Heart left ventricle (tissue), 16 donors: Measurements from ENCODE around the gene CASP9. TPM values are rescaled to one million over a fixed set of nuclear protein-coding genes. Genes with fewer than 3 reads are reported as not detected.

Source experiments
- ATAC-seq, 4 donors: fragments of 200-7000 bp; cut with Tn5 transposase; one replicate each; pipeline ENCODE4 v1.9.1; 2020 to 2022; ENCODE audit warnings: moderate library complexity in 4 of 4, mild to moderate bottlenecking in 3 of 4, moderate number of reproducible peaks in 1 of 4
- DNase-seq, 5 donors: peaks; one replicate each; pipeline ENCODE4 v3.0.0-alpha.2; 2020
- H3K27ac ChIP-seq, 12 donors: fragments of 200-600 bp; sonication (generic) in 4 of 12; one replicate each; pipeline versions ENCODE4 v1.5.0 to v1.8.0; 2016 to 2022; ENCODE audit warnings: mild to moderate bottlenecking in 2 of 12
- H3K27me3 ChIP-seq, 9 donors: fragments of 200-600 bp; sonication (generic) in 2 of 9; one replicate each; pipeline versions ENCODE4 v1.5.1 to v1.8.0; 2016 to 2022; ENCODE audit warnings: mild to moderate bottlenecking in 3 of 9
- H3K36me3 ChIP-seq, 9 donors: fragments of 200-600 bp; sonication (generic) in 2 of 9; one replicate each; pipeline versions ENCODE4 v1.5.0 to v1.8.0; 2018 to 2022; ENCODE audit warnings: mild to moderate bottlenecking in 2 of 9
- H3K4me1 ChIP-seq, 12 donors: fragments of 200-600 bp; sonication (generic) in 4 of 12; one replicate each; pipeline versions ENCODE4 v1.5.0 to v1.8.0; 2016 to 2022; ENCODE audit warnings: mild to moderate bottlenecking in 3 of 12
- H3K4me3 ChIP-seq, 12 donors: fragments of 200-600 bp; sonication (generic) in 4 of 12; one replicate each; pipeline versions ENCODE4 v1.5.0 to v1.8.0; 2017 to 2022; ENCODE audit warnings: mild to moderate bottlenecking in 9 of 12, moderate library complexity in 4 of 12
- H3K9me3 ChIP-seq, 12 donors: fragments of 200-600 bp; sonication (generic) in 4 of 12; one replicate each; pipeline versions ENCODE4 v1.5.0 to v1.8.0; 2016 to 2022; ENCODE audit warnings: mild to moderate bottlenecking in 1 of 12
- POLR2A ChIP-seq, 2 donors: fragments of 450-650 bp; IDR thresholded peaks; one replicate each; pipeline ENCODE4 v1.6.1; 2017; ENCODE audit warnings: antibody characterized with exemption in 2 of 2, mild to moderate bottlenecking in 2 of 2, moderate library complexity in 2 of 2
- WGBS, 4 donors: extraction: QIAGEN DNeasy Blood & Tissue Kit in 2 of 4; methylation state at CpG; one replicate each; pipeline versions ENCODE4 v1.1.5 to v1.1.7; 2013 to 2018; 5-methylcytosine and 5-hydroxymethylcytosine counted together
- intact Hi-C, 10 donors: fragments of 100-400 bp; cut with DNase I; formaldehyde crosslinking; loops; one replicate each; pipeline versions ENCODE4 v1.11.1 to v1.14.2; 2022
- polyA plus RNA-seq, 2 donors: library from polyadenylated mRNA; stranded (reverse); fragments of 200-250 nt; gene quantifications; one replicate each; pipeline ENCODE4 v1.2.3, GENCODE V29; 2013
- total RNA-seq, 9 donors: library from RNA; depleted of rRNA in 2 of 9; stranded (reverse); fragments of >200 nt in 2 of 9; fragmentation: NEBNext Ultra II Directional in 3 of 9; extraction: Animal tissue kit (Norgen Biotek cat#: 25700) in 3 of 9; gene quantifications; one replicate each; pipeline versions ENCODE4 v1.1.0 to v1.2.4, GENCODE V29; 2016 to 2023
- TF ChIP-seq, protein P1 (sequence below), 12 donors: fragments of 200-600 bp; sonication (generic) in 4 of 12; IDR thresholded peaks; one replicate each; pipeline versions ENCODE4 v1.5.0 to v1.8.0; 2018 to 2022; ENCODE audit warnings: antibody characterized with exemption in 12 of 12, mild to moderate bottlenecking in 5 of 12
- donor health status: ischemic (EF 13 %, LVEDD 7.1; RV severe dilation, severe dysfunction).
- donor health status: healthy with polysubstance abuse.
- donor health status: DM: no; HTN: yes; CAD: no.
- donor health status: DM: no; HTN: no; CAD: no.
- donor health status: ischemic (EF 25% LVEDD 6.9; RV normal size, moderate dysfunction).
- donor health status: ischemic (EF 25% LVEDD 5.7; RV mildly dilated, moderate dysfunction).
- donor health status: healthy.
- donor health status: DM: yes; HTN: yes; CAD: no.
- donor health status: ischemic (EF 35%, LVEDD 5.7; RV mildly dilated, moderate dysfunction).
- donor health status: nonischemic (EF 11% LVEDD 7.7; RV severe dilation, severe dysfunction).
- donor health status: DM: yes; HTN: yes; CAD: no.
- donor health status: PGD.
- donor health status: ischemic (EF 29% LVEDD 5.4; RV normal size, mild dysfunction).
- donor health status: nonischemic (EF 23%, LVEDD 6.1; RV moderate dilation, normal function).

Gene CASP9
- total and polyA plus RNA-seq, 11 donors, result 8.6 to 16.9 (median 11.8) TPM

DNA sequence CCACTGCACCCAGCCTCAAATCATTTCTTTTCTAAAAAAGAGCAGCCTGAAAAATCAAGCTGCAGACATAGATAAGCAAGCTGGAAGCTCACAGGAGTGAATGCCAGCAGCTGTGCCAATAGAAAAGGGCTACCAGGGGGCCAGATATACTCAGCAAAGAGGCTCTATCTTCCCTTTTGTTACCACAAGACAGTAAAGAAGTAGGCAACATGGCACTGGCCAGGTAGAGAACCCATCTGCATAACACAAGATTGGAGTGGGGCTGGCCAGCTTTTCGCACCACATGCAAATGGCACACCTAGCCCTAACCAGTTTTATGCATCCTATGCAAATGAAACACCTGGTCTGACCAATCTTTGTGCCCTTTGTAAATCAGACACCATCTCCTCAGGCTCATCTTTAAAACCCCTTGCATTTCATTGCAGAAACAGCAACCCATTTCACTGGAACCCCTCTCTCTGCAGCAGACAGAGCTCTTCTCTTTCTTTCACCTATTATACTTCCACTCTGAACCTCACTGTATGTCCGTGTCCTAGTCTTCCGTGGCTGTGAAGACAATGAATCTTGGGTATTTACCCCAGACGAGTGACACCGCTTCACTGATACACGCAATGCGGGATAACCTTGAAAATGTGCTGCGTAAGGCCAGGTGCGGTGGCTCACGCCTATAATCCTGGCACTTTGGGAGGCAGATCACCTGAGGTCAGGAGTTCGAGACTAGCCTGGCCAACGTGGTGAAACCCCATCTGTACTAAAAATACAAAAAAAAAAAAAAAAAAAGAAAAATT, 15.1 kb downstream of the CASP9 start:
- H3K27me3 ChIP-seq, result no peaks in the 10 kb centered on the region
- ATAC-seq, result no peak
- H3K4me1 ChIP-seq, result peaks cover 0 to 23% (median 5%) of the 10 kb centered on the region in 12 donors
- 90 to 92% (median 90%) methylated on average over 12 of the region's 12 CpGs for WGBS, 4 donors
- no peak for TF ChIP-seq POLR2A (IDR thresholded peaks at IDR 0.05)
- TF ChIP-seq, protein P1, sequence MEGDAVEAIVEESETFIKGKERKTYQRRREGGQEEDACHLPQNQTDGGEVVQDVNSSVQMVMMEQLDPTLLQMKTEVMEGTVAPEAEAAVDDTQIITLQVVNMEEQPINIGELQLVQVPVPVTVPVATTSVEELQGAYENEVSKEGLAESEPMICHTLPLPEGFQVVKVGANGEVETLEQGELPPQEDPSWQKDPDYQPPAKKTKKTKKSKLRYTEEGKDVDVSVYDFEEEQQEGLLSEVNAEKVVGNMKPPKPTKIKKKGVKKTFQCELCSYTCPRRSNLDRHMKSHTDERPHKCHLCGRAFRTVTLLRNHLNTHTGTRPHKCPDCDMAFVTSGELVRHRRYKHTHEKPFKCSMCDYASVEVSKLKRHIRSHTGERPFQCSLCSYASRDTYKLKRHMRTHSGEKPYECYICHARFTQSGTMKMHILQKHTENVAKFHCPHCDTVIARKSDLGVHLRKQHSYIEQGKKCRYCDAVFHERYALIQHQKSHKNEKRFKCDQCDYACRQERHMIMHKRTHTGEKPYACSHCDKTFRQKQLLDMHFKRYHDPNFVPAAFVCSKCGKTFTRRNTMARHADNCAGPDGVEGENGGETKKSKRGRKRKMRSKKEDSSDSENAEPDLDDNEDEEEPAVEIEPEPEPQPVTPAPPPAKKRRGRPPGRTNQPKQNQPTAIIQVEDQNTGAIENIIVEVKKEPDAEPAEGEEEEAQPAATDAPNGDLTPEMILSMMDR (IDR thresholded peaks at IDR 0.05), result no peak
- H3K27ac ChIP-seq, result no peak overlapping the region
- no peaks in the 10 kb centered on the region for H3K9me3 ChIP-seq
- peaks cover 0 to 54% (median 31%) of the 10 kb centered on the region in 9 donors for H3K36me3 ChIP-seq
- no peak overlapping the region for H3K4me3 ChIP-seq
- no peak for DNase-seq
- intact Hi-C loops, result loop anchor here in 4 of 10 donors (10.0 kb wide), 1 partner anchor 184 kb away; no protein-coding TSS in a partner anchor

DNA sequence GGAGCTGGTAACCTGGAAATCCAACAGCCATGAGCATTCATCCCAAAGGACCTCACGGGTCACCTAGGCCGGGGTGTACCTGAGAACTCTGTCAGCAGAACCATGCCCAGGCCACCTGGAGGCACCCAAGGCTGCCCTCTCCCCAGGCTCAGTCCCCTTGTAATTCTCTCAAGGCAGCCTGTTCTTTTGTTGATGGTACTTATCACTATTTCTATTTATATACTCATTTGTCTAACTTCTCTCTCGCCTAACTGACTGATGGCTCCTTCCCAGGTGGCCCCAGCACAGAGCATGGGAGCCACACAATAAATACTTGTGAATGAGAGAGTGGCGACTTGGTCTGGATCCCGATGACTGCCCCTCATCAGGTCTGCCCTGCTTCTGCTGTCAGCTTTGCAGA, 16.7 kb downstream of the CASP9 start:
- 65 to 72% (median 68%) methylated on average over 4 to 5 of the region's 5 CpGs for WGBS, 4 donors
- intact Hi-C loops, result loop anchor here in 4 of 10 donors (10.0 kb wide), 1 partner anchor 182 kb away; no protein-coding TSS in a partner anchor

DNA sequence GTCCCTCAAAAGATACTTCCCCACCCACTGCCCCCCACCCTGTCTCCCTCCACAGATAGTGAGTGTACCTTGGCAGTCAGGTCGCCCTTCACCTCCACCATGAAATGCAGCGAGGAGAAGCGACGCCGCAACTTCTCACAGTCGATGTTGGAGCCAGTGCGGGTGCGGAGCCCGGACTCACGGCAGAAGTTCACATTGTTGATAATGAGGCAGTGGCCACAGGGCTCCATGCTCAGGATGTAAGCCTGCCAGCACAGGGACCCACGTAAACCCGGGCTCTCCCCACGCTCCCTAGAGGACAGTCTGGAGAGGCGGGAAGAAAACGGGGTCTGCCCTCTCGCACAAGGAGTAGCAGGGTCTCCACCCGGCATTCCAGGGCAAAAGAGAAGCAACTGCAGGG, 17.2 kb downstream of the CASP9 start:
- TF ChIP-seq, protein P1 (IDR thresholded peaks at IDR 0.05), result no peak
- peak in 1 of 4 donors; percentile 7 for ATAC-seq
- H3K27ac ChIP-seq, result peak overlapping the region in 1 of 12 donors; percentile 43

More for the DNA sequence above, 16.7 kb downstream of the CASP9 start:
- peaks cover 0 to 23% (median 5%) of the 10 kb centered on the region in 12 donors for H3K4me1 ChIP-seq
- no peaks in the 10 kb centered on the region for H3K9me3 ChIP-seq
- ATAC-seq, result peak; percentile 48 to 77 (median 74)
- TF ChIP-seq POLR2A (IDR thresholded peaks at IDR 0.05), result no peak
- TF ChIP-seq, protein P1 (IDR thresholded peaks at IDR 0.05), result no peak
- DNase-seq, result no peak
- H3K27me3 ChIP-seq, result no peaks in the 10 kb centered on the region
- H3K36me3 ChIP-seq, result peaks cover 0 to 51% (median 37%) of the 10 kb centered on the region in 9 donors
- H3K4me3 ChIP-seq, result no peak overlapping the region
- H3K27ac ChIP-seq, result peak overlapping the region in 2 of 12 donors; percentile 18 to 43

DNA sequence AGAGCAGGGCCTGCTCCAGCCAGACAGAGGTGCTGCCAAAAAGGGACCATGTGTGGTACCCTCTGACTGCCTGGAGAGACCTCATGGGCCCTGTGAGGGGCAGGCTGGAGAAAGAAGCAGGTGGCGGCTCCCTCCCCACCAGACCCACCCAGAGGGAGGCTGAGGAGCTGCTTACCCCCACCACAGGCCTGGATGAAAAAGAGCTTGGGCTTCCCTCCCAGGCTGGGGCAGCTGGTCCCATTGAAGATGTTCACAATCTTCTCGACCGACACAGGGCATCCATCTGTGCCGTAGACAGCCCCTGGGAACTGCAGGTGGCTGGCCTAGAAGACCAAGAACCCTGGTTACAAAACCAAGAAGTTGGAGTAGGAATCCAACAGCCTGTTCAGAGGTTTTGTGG, 19.6 kb downstream of the CASP9 start:
- no peaks in the 10 kb centered on the region for H3K9me3 ChIP-seq
- DNase-seq (no peak), ATAC-seq (no peak)
- peaks cover 0 to 23% (median 5%) of the 10 kb centered on the region in 12 donors for H3K4me1 ChIP-seq
- no peak overlapping the region for H3K27ac ChIP-seq
- WGBS, 4 donors, result 92 to 98% (median 95%) methylated on average over 4 of the region's 4 CpGs
- H3K4me3 ChIP-seq, result no peak overlapping the region
- H3K27me3 ChIP-seq, result no peaks in the 10 kb centered on the region
- TF ChIP-seq, protein P1 (IDR thresholded peaks at IDR 0.05), result no peak
- TF ChIP-seq POLR2A (IDR thresholded peaks at IDR 0.05), result no peak
- intact Hi-C loops, result loop anchor here in 8 of 10 donors (5.0 to 10.0 kb wide), 3 partner anchors 177 to 182 kb away; no protein-coding TSS in a partner anchor
- peaks cover 0 to 55% (median 40%) of the 10 kb centered on the region in 9 donors for H3K36me3 ChIP-seq

More for the DNA sequence above, 17.2 kb downstream of the CASP9 start:
- Histone ChIP-seq H3K9me3 (no peaks in the 10 kb centered on the region), H3K36me3 (peaks cover 0 to 46% (median 32%) of the 10 kb centered on the region in 9 donors), H3K4me3 (no peak overlapping the region), H3K4me1 (peaks cover 0 to 23% (median 5%) of the 10 kb centered on the region in 12 donors), H3K27me3 (no peaks in the 10 kb centered on the region)
- DNase-seq, result no peak
- intact Hi-C loops, result loop anchor here in 4 of 10 donors (10.0 kb wide), 1 partner anchor 182 kb away; no protein-coding TSS in a partner anchor
- WGBS, 4 donors, result 90 to 95% (median 92%) methylated on average over 7 to 17 of the region's 17 CpGs
